Endothelial cell of umbilical vein (primary cell): Measurements from ENCODE around the gene GSG1L. TPM values are rescaled to one million over a fixed set of nuclear protein-coding genes. Genes with fewer than 3 reads are reported as not detected.

Experiments used
- BruUV-seq: library from RNA; stranded (reverse); fragments of 400-500 nt; replicated peaks from 2 replicates; lab custom pipeline; 2021; lab: Mats Ljungman, UMichigan
- CTCF ChIA-PET: fragments of 300-600, 350-600 bp; sonication (Branson Sonifier 250); formaldehyde crosslinking; loops from one replicate; lab custom pipeline; 2021; ENCODE audit warnings: antibody characterized with exemption, inconsistent platforms; lab: Charles Lee
- POLR2A ChIA-PET: fragments of 300-600, 350-600 bp; sonication (Branson Sonifier 250); formaldehyde crosslinking; loops from one replicate; lab custom pipeline; 2021; ENCODE audit warnings: antibody characterized with exemption, inconsistent platforms; lab: Charles Lee
- DNase-seq: peaks from one replicate; pipeline ENCODE4 v3.0.0-alpha.2; 2011; ENCODE audit warnings: low read depth, low spot score
- FAIRE-seq: peaks from 2 replicates; lab custom pipeline; 2011; peaks lifted over from hg19 to GRCh38; lab: Jason Lieb, UNC
- H2AFZ ChIP-seq: 2 replicates; pipeline ENCODE4 v1.6.0; 2012; ENCODE audit warnings: low read depth, low read length, control low read depth, inconsistent platforms
- H3K27ac ChIP-seq: 2 replicates; pipeline ENCODE4 v1.5.1; 2011; ENCODE audit warnings: low read depth, mild to moderate bottlenecking, control low read depth, low read length, moderate library complexity; ENCODE audit not compliant: insufficient read depth
- H3K27me3 ChIP-seq, 2 experiments: 2 replicates each; pipeline versions ENCODE4 v1.6.0 to v1.6.1; 2011; ENCODE audit warnings: low read length in 2 of 2, mixed read lengths in 1 of 2; ENCODE audit not compliant: control insufficient read depth in 2 of 2, insufficient read depth in 2 of 2
- H3K36me3 ChIP-seq, 2 experiments: 2 replicates in 1 of 2; 3 replicates in 1 of 2; pipeline ENCODE4 v1.5.1; 2011; ENCODE audit warnings: low read length in 2 of 2, mild to moderate bottlenecking in 1 of 2, moderate library complexity in 1 of 2; ENCODE audit not compliant: control insufficient read depth in 2 of 2, insufficient read depth in 2 of 2; ENCODE audit errors: extremely low read depth in 1 of 2
- H3K4me1 ChIP-seq: 3 replicates; pipeline ENCODE4 v1.5.1; 2011; ENCODE audit warnings: mild to moderate bottlenecking, low read length; ENCODE audit not compliant: control insufficient read depth, insufficient read depth; ENCODE audit errors: extremely low read depth
- H3K4me2 ChIP-seq: 2 replicates; pipeline ENCODE4 v1.6.1; 2011; ENCODE audit warnings: low read length, control low read depth, mixed read lengths; ENCODE audit not compliant: insufficient read depth
- H3K4me3 ChIP-seq, 3 experiments: fragments of 200-600 bp in 1 of 3; sonication (generic), shearing (Covaris generic) in 1 of 3; replicated peaks in 1 of 3; 2 replicates each; pipeline ENCODE4 v1.5.1; 2011 to 2016; ENCODE audit warnings: control low read depth in 3 of 3, low read length in 3 of 3, mild to moderate bottlenecking in 2 of 3, inconsistent platforms in 1 of 3, low read depth in 1 of 3, moderate library complexity in 1 of 3; ENCODE audit not compliant: insufficient read depth in 1 of 3
- H3K79me2 ChIP-seq: 2 replicates; pipeline ENCODE4 v1.6.0; 2012; ENCODE audit warnings: low read length, inconsistent platforms; ENCODE audit not compliant: control insufficient read depth, insufficient read depth
- H3K9ac ChIP-seq: replicated peaks from 2 replicates; pipeline ENCODE3; 2011; ENCODE audit warnings: low read length, control low read depth; ENCODE audit not compliant: insufficient read depth; ENCODE audit errors: extremely low read depth
- H3K9me1 ChIP-seq: replicated peaks from 3 replicates; pipeline ENCODE4 v1.6.0; 2011; ENCODE audit warnings: mild to moderate bottlenecking, low read length; ENCODE audit not compliant: control insufficient read depth, insufficient read depth; ENCODE audit errors: extremely low read depth
- H3K9me3 ChIP-seq: replicated peaks from 2 replicates; pipeline ENCODE4 v1.5.1; 2012; ENCODE audit warnings: low read length, inconsistent platforms; ENCODE audit not compliant: control insufficient read depth, insufficient read depth
- H4K20me1 ChIP-seq: replicated peaks from 2 replicates; pipeline ENCODE3; 2011; ENCODE audit warnings: mild to moderate bottlenecking, low read length; ENCODE audit not compliant: control insufficient read depth, insufficient read depth; ENCODE audit errors: extremely low read depth
- EZH2 ChIP-seq: IDR thresholded peaks from 2 replicates; pipeline ENCODE4 v1.6.1; 2012; ENCODE audit warnings: borderline replicate concordance, low read depth, mild to moderate bottlenecking, moderate library complexity, low read length, inconsistent platforms; ENCODE audit not compliant: severe bottlenecking
- FOS ChIP-seq: IDR thresholded peaks from 2 replicates; pipeline ENCODE4 v1.6.1; 2011; ENCODE audit warnings: mild to moderate bottlenecking, low read length, moderate library complexity, borderline replicate concordance; ENCODE audit not compliant: insufficient read depth
- GATA2 ChIP-seq: IDR thresholded peaks from 2 replicates; pipeline ENCODE4 v1.7.0; 2011; ENCODE audit warnings: low read depth, mild to moderate bottlenecking, moderate library complexity, mixed read lengths, low read length; ENCODE audit not compliant: insufficient read length, insufficient read depth
- JUN ChIP-seq: IDR thresholded peaks from 2 replicates; pipeline ENCODE4 v1.6.1; 2011; ENCODE audit warnings: borderline replicate concordance, low read depth; ENCODE audit not compliant: insufficient read length, insufficient read depth
- MYC ChIP-seq: IDR thresholded peaks from one replicate; pipeline ENCODE4 v1.6.1; 2011; ENCODE audit warnings: mild to moderate bottlenecking, low read depth, low read length
- POLR2A ChIP-seq: IDR thresholded peaks from 2 replicates; pipeline ENCODE4 v1.6.1; 2012; ENCODE audit warnings: low read depth, mild to moderate bottlenecking, control low read depth, low read length
- POLR2AphosphoS5 ChIP-seq: IDR thresholded peaks from 2 replicates; pipeline ENCODE4 v1.6.1; 2012; ENCODE audit warnings: low read depth, mild to moderate bottlenecking, control low read depth, low read length, moderate library complexity; ENCODE audit not compliant: insufficient read depth
- dilution Hi-C: fragments of 300-500 bp; cut with MboI; formaldehyde crosslinking; loops from one replicate; pipeline ENCODE4 v1.15.0; 2019; ENCODE audit warnings: low sequenced_read_pairs; ENCODE audit not compliant: extremely low pct_ligation_motif_present
- intact Hi-C: fragments of 100-400 bp; cut with micrococcal nuclease; formaldehyde crosslinking; loops from one replicate; pipeline ENCODE4 v1.10.0; 2022
- polyA plus RNA-seq, 4 experiments: library from polyadenylated mRNA; depleted of rRNA in 3 of 4; stranded (reverse) in 3 of 4; unstranded in 1 of 4; fragments of >200 nt; gene quantifications; 2 replicates each; pipeline versions ENCODE4 v1.2.1 to v1.2.3, GENCODE V29; 2011 to 2012; ENCODE audit warnings: missing spikeins in 1 of 4
- total RNA-seq: library from RNA; stranded (reverse); gene quantifications from 2 replicates; pipeline ENCODE4 v1.2.3, GENCODE V29; 2021
- TF ChIP-seq, protein P1 (sequence below), 2 donors: IDR thresholded peaks; 1 replicate in 1 of 2; 2 replicates in 1 of 2; pipeline ENCODE4 v1.5.1; 2011; ENCODE audit warnings: low read length in 2 of 2, mild to moderate bottlenecking in 2 of 2, moderate library complexity in 2 of 2, control low read depth in 1 of 2, inconsistent platforms in 1 of 2, low read depth in 1 of 2; ENCODE audit not compliant: insufficient read depth in 1 of 2; ENCODE audit errors: extremely low read depth in 1 of 2
- TF ChIP-seq, protein P2 (sequence below): IDR thresholded peaks from 2 replicates; pipeline ENCODE4 v1.6.1; 2011; ENCODE audit not compliant: insufficient read depth, insufficient read length

Gene GSG1L
- total and polyA plus RNA-seq, 2 donors (not counting 3 experiments of a cell fraction or from before 2014, with no cell fraction given), result 0.06 TPM; not detected in 1

DNA sequence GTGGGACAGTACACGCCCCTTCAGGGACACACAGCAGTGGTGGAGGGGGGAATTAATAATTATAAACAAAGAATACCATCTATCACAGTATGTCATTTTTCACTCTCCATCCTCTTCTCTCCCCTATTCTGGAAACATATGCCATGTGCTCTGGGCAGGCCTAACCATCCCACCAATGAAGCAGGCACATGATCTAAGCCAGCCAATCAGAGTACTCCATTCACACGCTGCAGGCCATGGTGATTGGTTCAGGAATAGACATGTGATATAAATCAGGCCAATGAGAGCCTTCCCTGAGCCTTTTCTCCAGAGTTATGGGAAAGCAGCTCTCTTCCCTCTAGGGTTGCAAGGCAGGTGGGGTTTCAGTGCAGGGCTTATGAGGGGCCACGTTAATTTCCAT, 36.5 kb downstream of the GSG1L start:
- no TSS peak for BruUV-seq
- H3K9ac ChIP-seq, result no peak overlapping the region
- POLR2A ChIA-PET, result no interaction called here
- no peak overlapping the region for H3K4me3 ChIP-seq
- no peaks in the 10 kb centered on the region for H3K36me3 ChIP-seq
- no peak overlapping the region for H3K27ac ChIP-seq
- H3K27me3 ChIP-seq, result no peaks in the 10 kb centered on the region
- H3K79me2 ChIP-seq, result no peaks in the 10 kb centered on the region
- CTCF ChIA-PET, result no interaction called here
- no peaks in the 10 kb centered on the region for H3K9me3 ChIP-seq
- DNase-seq (no peak), FAIRE-seq (no peak)
- intact Hi-C loops, result no loop called here
- H3K9me1 ChIP-seq, result no peaks in the 10 kb centered on the region
- no peak overlapping the region for H3K4me2 ChIP-seq
- H4K20me1 ChIP-seq, result no peaks in the 10 kb centered on the region
- dilution Hi-C loops, result no loop called here
- no peaks in the 10 kb centered on the region for H3K4me1 ChIP-seq
- no peak overlapping the region for H2AFZ ChIP-seq
- TF ChIP-seq POLR2A (no peak), POLR2AphosphoS5 (no peak), FOS (no peak), MYC (no peak), JUN (no peak), GATA2 (no peak), EZH2 (no peak)
- TF ChIP-seq, protein P1, sequence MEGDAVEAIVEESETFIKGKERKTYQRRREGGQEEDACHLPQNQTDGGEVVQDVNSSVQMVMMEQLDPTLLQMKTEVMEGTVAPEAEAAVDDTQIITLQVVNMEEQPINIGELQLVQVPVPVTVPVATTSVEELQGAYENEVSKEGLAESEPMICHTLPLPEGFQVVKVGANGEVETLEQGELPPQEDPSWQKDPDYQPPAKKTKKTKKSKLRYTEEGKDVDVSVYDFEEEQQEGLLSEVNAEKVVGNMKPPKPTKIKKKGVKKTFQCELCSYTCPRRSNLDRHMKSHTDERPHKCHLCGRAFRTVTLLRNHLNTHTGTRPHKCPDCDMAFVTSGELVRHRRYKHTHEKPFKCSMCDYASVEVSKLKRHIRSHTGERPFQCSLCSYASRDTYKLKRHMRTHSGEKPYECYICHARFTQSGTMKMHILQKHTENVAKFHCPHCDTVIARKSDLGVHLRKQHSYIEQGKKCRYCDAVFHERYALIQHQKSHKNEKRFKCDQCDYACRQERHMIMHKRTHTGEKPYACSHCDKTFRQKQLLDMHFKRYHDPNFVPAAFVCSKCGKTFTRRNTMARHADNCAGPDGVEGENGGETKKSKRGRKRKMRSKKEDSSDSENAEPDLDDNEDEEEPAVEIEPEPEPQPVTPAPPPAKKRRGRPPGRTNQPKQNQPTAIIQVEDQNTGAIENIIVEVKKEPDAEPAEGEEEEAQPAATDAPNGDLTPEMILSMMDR (IDR thresholded peaks at IDR 0.05; ENCODE audit: extremely low read depth in 1 of 2, insufficient read depth in 1 of 2, low read depth in 1 of 2, low read length in 2 of 2), result no peak
- TF ChIP-seq, protein P2, sequence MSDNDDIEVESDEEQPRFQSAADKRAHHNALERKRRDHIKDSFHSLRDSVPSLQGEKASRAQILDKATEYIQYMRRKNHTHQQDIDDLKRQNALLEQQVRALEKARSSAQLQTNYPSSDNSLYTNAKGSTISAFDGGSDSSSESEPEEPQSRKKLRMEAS, result no peak
